SK-N-SH (cell line): ENCODE results near the gene CTCF.

Experiments
- EP300 ChIP-seq, 2 experiments: IDR thresholded peaks; 2 replicates each; pipeline versions ENCODE4 v1.4.0 to v1.6.1; 2012; ENCODE audit warnings: borderline replicate concordance in 1 of 2, low read depth in 1 of 2, low read length in 1 of 2
- EZH2phosphoT487 ChIP-seq: fragments of 200-600 bp; sonication (generic); IDR thresholded peaks from 2 replicates; pipeline ENCODE4 v1.6.1; 2017; ENCODE audit warnings: low read depth, mixed run types, mild to moderate bottlenecking, antibody characterized with exemption, moderate library complexity, borderline replicate concordance
- MXI1 ChIP-seq: IDR thresholded peaks from 2 replicates; pipeline ENCODE4 v1.6.1; 2012; ENCODE audit warnings: mild to moderate bottlenecking, low read depth, low read length, improper control_type of control experiment
- RAD21 ChIP-seq: IDR thresholded peaks from 2 replicates; pipeline ENCODE4 v1.6.1; 2012; ENCODE audit warnings: mild to moderate bottlenecking, low read length
- RCOR1 ChIP-seq: fragments of 150-350 bp; IDR thresholded peaks from 2 replicates; pipeline ENCODE4 v1.6.1; 2017; ENCODE audit warnings: antibody characterized with exemption, low read length
- SIN3A ChIP-seq: IDR thresholded peaks from 2 replicates; pipeline ENCODE4 v1.6.1; 2012; ENCODE audit warnings: low read depth, mild to moderate bottlenecking, low read length, moderate library complexity, borderline replicate concordance
- SMC3 ChIP-seq: IDR thresholded peaks from 2 replicates; pipeline ENCODE4 v1.6.1; 2012; ENCODE audit warnings: low read depth, low read length, improper control_type of control experiment
- TEAD4 ChIP-seq: IDR thresholded peaks from 2 replicates; pipeline ENCODE4 v1.4.0; 2012; ENCODE audit warnings: mild to moderate bottlenecking, borderline replicate concordance; ENCODE audit not compliant: insufficient read depth
- TF ChIP-seq, protein P1 (sequence below): fragments of 150-350 bp; IDR thresholded peaks from 2 replicates; pipeline ENCODE4 v1.6.1; 2017; ENCODE audit warnings: antibody characterized with exemption, low read length, low read depth, borderline replicate concordance
- TF ChIP-seq, protein P2 (sequence below): fragments of 200-600 bp; sonication (generic); IDR thresholded peaks from 2 replicates; pipeline ENCODE4 v1.6.1; 2017; ENCODE audit warnings: antibody characterized with exemption, mild to moderate bottlenecking, moderate library complexity
- TF ChIP-seq, protein P3 (sequence below): IDR thresholded peaks from 2 replicates; pipeline ENCODE4 v1.4.0; 2012; ENCODE audit warnings: low read depth, borderline replicate concordance
- TF ChIP-seq, protein P4 (sequence below): IDR thresholded peaks from 2 replicates; pipeline ENCODE4 v1.4.0; 2012; ENCODE audit warnings: low read depth

DNA sequence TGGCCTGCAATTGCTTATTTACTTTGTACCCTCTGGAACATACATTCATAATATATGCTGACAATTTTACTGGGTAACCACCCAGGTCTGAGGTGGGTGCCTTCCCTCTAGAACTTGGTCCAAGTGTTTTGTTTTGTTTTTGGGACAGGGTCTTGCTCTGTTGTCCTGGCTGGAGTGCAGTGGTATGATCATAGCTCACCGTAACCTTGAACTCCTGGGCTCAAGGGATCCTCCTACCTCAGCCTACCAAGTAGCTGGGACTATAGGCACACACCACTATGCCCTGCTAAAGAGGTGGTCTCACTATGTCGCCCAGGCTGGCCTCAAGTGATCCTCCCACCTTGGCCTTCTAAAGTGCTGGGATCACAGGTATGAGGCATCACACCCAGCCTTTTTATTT, 11.2 kb upstream of the CTCF start:
- TF ChIP-seq, protein P1, sequence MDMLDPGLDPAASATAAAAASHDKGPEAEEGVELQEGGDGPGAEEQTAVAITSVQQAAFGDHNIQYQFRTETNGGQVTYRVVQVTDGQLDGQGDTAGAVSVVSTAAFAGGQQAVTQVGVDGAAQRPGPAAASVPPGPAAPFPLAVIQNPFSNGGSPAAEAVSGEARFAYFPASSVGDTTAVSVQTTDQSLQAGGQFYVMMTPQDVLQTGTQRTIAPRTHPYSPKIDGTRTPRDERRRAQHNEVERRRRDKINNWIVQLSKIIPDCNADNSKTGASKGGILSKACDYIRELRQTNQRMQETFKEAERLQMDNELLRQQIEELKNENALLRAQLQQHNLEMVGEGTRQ = no peak
- TF ChIP-seq, protein P2, sequence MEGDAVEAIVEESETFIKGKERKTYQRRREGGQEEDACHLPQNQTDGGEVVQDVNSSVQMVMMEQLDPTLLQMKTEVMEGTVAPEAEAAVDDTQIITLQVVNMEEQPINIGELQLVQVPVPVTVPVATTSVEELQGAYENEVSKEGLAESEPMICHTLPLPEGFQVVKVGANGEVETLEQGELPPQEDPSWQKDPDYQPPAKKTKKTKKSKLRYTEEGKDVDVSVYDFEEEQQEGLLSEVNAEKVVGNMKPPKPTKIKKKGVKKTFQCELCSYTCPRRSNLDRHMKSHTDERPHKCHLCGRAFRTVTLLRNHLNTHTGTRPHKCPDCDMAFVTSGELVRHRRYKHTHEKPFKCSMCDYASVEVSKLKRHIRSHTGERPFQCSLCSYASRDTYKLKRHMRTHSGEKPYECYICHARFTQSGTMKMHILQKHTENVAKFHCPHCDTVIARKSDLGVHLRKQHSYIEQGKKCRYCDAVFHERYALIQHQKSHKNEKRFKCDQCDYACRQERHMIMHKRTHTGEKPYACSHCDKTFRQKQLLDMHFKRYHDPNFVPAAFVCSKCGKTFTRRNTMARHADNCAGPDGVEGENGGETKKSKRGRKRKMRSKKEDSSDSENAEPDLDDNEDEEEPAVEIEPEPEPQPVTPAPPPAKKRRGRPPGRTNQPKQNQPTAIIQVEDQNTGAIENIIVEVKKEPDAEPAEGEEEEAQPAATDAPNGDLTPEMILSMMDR = no peak
- TF ChIP-seq RAD21 (no peak), TEAD4 (no peak), SMC3 (no peak), EZH2phosphoT487 (no peak), RCOR1 (no peak), EP300 (IDR thresholded peaks at IDR 0.05; ENCODE audit: borderline replicate concordance in 1 of 2, low read depth in 1 of 2, low read length in 1 of 2) (no peak), MXI1 (no peak), SIN3A (no peak)
- TF ChIP-seq, protein P3, sequence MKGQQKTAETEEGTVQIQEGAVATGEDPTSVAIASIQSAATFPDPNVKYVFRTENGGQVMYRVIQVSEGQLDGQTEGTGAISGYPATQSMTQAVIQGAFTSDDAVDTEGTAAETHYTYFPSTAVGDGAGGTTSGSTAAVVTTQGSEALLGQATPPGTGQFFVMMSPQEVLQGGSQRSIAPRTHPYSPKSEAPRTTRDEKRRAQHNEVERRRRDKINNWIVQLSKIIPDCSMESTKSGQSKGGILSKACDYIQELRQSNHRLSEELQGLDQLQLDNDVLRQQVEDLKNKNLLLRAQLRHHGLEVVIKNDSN = no peak
- TF ChIP-seq, protein P4, sequence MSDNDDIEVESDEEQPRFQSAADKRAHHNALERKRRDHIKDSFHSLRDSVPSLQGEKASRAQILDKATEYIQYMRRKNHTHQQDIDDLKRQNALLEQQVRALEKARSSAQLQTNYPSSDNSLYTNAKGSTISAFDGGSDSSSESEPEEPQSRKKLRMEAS = no peak
